ENCODE measurements around the gene CNPY4.

CNPY4 gene

GRCh38 chr7:100091411-100092181, 27.8 kb upstream of the CNPY4 start:
- DNase-seq: no peak

- DNase-seq: no peak
These were observed 26.4 kb upstream of the CNPY4 start for GRCh38 chr7:100093054-100093453.

GRCh38 chr7:100093498-100093897, 25.9 kb upstream of the CNPY4 start:
- DNase-seq: no peak

- no peak for DNase-seq
These were observed 25.4 kb upstream of the CNPY4 start for GRCh38 chr7:100093925-100094486.

- no peak for DNase-seq
These were observed 24.1 kb upstream of the CNPY4 start for GRCh38 chr7:100095289-100095688.

GRCh38 chr7:100095704-100096103, 23.7 kb upstream of the CNPY4 start:
- no peak for DNase-seq

GRCh38 chr7:100098913-100099312, 20.5 kb upstream of the CNPY4 start:
- no peak for DNase-seq

- DNase-seq: no peak
These were observed 20.0 kb upstream of the CNPY4 start for GRCh38 chr7:100099452-100099851.

GRCh38 chr7:100100420-100101015, 18.9 kb upstream of the CNPY4 start:
- peak; percentile 30 to 92 (median 84) for DNase-seq

- DNase-seq: peak; percentile 87 to 100 (median 98)
These were observed 18.2 kb upstream of the CNPY4 start, which contains the start of the genes AP4M1 and MCM7 for GRCh38 chr7:100101016-100101862. Gene AP4M1, plus strand, starts transcription at chr7:100101643. Its CDS starts 72 bp downstream, at chr7:100101715. Gene MCM7, minus strand, starts transcription at chr7:100101397. Its CDS starts 103 bp downstream, at chr7:100101294.

- DNase-seq: no peak
These were observed 16.2 kb upstream of the CNPY4 start for GRCh38 chr7:100102950-100103840.

GRCh38 chr7:100105534-100105933, 13.9 kb upstream of the CNPY4 start:
- no peak for DNase-seq

- DNase-seq: no peak
These were observed 12.8 kb upstream of the CNPY4 start for GRCh38 chr7:100106633-100107032.

- peak in 5 of 56 donors; percentile 2 to 10 (median 6) for DNase-seq
These were observed 12.2 kb upstream of the CNPY4 start for GRCh38 chr7:100107125-100107737.

- peak in 1 of 56 donors; percentile 10 for DNase-seq
These were observed 11.5 kb upstream of the CNPY4 start for GRCh38 chr7:100107890-100108289.

- DNase-seq: no peak
These were observed 9.8 kb upstream of the CNPY4 start for GRCh38 chr7:100109521-100110163.

GRCh38 chr7:100111156-100111555, 8.3 kb upstream of the CNPY4 start:
- no peak for DNase-seq

GRCh38 chr7:100111914-100112313, 7.5 kb upstream of the CNPY4 start:
- DNase-seq: no peak

- no peak for DNase-seq
These were observed 4.4 kb upstream of the CNPY4 start for GRCh38 chr7:100115026-100115425.

All from amygdala (tissue), 56 donors.